NT2/D1 (cell line): ENCODE measurements around the gene MALT1.

ENCODE experiments used
- SUZ12 ChIP-seq: IDR thresholded peaks from 2 replicates; pipeline ENCODE4 v1.6.1; 2011; ENCODE audit not compliant: insufficient read length, insufficient read depth; ENCODE audit errors: extremely low read depth
- YY1 ChIP-seq: IDR thresholded peaks from 2 replicates; pipeline ENCODE4 v1.6.1; 2011; ENCODE audit not compliant: insufficient read length, insufficient read depth

- TF ChIP-seq YY1 = no peak
- TF ChIP-seq SUZ12 = no peak
Measured at GRCh38 chr18:58639237-58639636, 32.0 kb upstream of the MALT1 start.
